Measurements from ENCODE around the gene MUL1. TPM values are rescaled to one million over a fixed set of nuclear protein-coding genes. Genes with fewer than 3 reads are reported as not detected.

MUL1 gene, protein sequence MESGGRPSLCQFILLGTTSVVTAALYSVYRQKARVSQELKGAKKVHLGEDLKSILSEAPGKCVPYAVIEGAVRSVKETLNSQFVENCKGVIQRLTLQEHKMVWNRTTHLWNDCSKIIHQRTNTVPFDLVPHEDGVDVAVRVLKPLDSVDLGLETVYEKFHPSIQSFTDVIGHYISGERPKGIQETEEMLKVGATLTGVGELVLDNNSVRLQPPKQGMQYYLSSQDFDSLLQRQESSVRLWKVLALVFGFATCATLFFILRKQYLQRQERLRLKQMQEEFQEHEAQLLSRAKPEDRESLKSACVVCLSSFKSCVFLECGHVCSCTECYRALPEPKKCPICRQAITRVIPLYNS
- total RNA-seq (2011; cell fraction: chromatin; rRNA removed; ENCODE audit: low replicate concordance) = 13.4 and 41.5 TPM in 2 replicates
- total RNA-seq (2011; cell fraction: nucleolus; rRNA removed) = 54.0 and 57.2 TPM in 2 replicates
- 39.6 and 40.0 TPM in 2 replicates for total RNA-seq (2011; cell fraction: nucleoplasm; rRNA removed)
- total RNA-seq (2014; rRNA removed) (20.1 and 25.0 TPM in 2 replicates), total RNA-seq (2014; rRNA removed; fragmentation: Illumina TruSeq; extraction: Trizol) (12.7 and 14.5 TPM in 2 replicates), total RNA-seq (2015; rRNA removed; fragmentation: Illumina TruSeq; extraction: Trizol) (18.6 and 18.7 TPM in 2 replicates), total RNA-seq (2021) (32.9 and 34.6 TPM in 2 replicates), polyA plus RNA-seq (2011; rRNA removed) (19.3 and 21.6 TPM in 2 replicates), polyA plus RNA-seq (2014; fragmentation: Illumina TruSeq; extraction: Trizol) (26.2 and 26.5 TPM in 2 replicates), polyA plus RNA-seq (2014; fragmentation: Nextera tagmentation; extraction: Ambion mirVana) (10 to 100 TPM; 10.4 to 14.7 TPM), polyA plus RNA-seq (2014; rRNA removed) (22.0 and 23.7 TPM in 2 replicates), polyA minus RNA-seq (2011; rRNA and poly(A)+ RNA removed) (14.0 and 16.3 TPM in 2 replicates), Bru-seq, nascent RNA (percentile 88 among the genes with signal in this experiment), BruChase-seq, experiment 1, labeled RNA remaining after a 2-hour chase (percentile 85 among the genes with signal in this experiment), BruChase-seq, experiment 2, labeled RNA remaining after a 6-hour chase (percentile 85 among the genes with signal in this experiment)
- 22.4 and 29.8 TPM in 2 replicates for polyA plus RNA-seq (2011; cell fraction: cytosol; rRNA removed)
- 16.2 and 16.7 TPM in 2 replicates for polyA plus RNA-seq (2011; cell fraction: nucleus; rRNA removed)
- polyA plus RNA-seq (2012) = 25.8 and 26.7 TPM in 2 replicates
- polyA minus RNA-seq (2011; cell fraction: cytosol; rRNA and poly(A)+ RNA removed) = 16.0 and 19.4 TPM in 2 replicates
- 10.5 and 15.2 TPM in 2 replicates for polyA minus RNA-seq (2011; cell fraction: nucleus; rRNA and poly(A)+ RNA removed)
- long read RNA-seq, experiment 1, transcript MUL1-201 (4 exons, 2,438 nt) = major isoform, 120 of 150 reads
- long read RNA-seq, experiment 1, partial matches to known transcripts = 2 of 150 reads
- long read RNA-seq, experiment 1, other reads (novel, unspliced or antisense) = 28 of 150 reads
- long read RNA-seq, experiment 2, transcript MUL1-201 (4 exons, 2,438 nt) = major isoform, 41 of 59 reads
- long read RNA-seq, experiment 2, partial matches to known transcripts = 1 of 59 reads
- long read RNA-seq, experiment 2, other reads (novel, unspliced or antisense) = 17 of 59 reads
- long read RNA-seq, experiment 3, transcript MUL1-201 (4 exons, 2,438 nt) = major isoform, 35 of 41 reads
- long read RNA-seq, experiment 3, partial matches to known transcripts = 1 of 41 reads
- long read RNA-seq, experiment 3, other reads (novel, unspliced or antisense) = 5 of 41 reads

DNA sequence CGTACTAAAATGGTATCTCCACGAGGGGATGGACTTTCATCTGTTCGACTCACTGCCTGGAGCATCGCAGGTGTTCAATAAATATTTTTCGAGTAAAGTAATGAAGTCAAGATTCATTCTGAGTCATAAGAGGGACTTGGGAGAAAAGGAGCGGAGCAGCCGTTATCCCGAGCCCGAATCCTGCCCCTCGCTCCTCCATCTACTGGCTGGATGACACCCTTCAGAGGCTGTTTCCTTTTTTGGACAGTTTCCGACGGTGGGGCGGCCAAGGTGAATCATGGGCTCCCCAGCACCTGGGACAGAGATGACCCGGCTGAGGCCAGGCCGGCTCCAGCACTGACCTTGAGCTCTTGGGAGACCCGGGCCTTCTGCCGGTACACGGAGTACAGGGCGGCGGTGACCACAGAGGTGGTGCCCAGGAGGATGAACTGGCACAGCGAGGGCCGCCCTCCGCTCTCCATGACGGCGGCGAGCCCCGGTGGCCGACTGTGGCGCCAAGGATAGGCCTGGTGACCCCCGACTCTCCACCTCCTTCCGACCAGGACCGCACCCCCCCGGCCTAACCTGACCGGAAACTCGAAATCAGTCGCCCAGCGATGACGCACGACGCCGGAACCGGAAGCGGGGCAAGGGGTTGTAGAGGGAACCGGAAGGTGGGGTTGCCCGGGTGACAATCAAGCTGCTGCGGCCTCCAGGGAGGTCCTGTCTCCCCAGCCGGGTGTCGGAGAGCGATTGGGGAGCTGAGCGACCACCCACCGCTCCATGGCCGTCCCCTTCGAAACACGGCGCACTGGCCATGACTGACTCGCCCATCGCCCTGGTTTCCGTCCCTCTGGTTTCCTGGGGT is at the start of gene MUL1:
TSS of gene MUL1 (minus strand) at position 588 of the 847 bp plus-strand sequence. CDS start at position 461, 127 bp downstream.
- peak within 1 kb of the TSS; percentile 78 for H3K27ac ChIP-seq (ENCODE audit: extremely low read depth, low read depth, low read length)
- peaks cover 30% of the 10 kb centered on the region for H3K36me3 ChIP-seq (ENCODE audit: control insufficient read depth, insufficient read depth, low read length)
- FAIRE-seq = peak; percentile 89
- peak within 1 kb of the TSS; percentile 100 for H2AFZ ChIP-seq (ENCODE audit: low read depth, low read length)
- peak within 1 kb of the TSS; percentile 86 for H3K4me3 ChIP-seq
- peaks cover 3 to 11% of the 10 kb centered on the region in 2 experiments; a peak in 3 of 5 replicates for H3K4me1 ChIP-seq (replicated peaks in 1 of 2; ENCODE audit: control insufficient read depth in 2 of 2, insufficient read depth in 2 of 2, low read length in 2 of 2)
- DNase-seq (ENCODE audit: extremely low read depth in 1 of 4, low spot score in 3 of 4) = peak; percentile 97 to 98 (median 97)
- CTCF ChIA-PET (ENCODE audit: low intra/inter-chr PET ratio) = no interaction called here
- peaks cover 13 to 19% of the 10 kb centered on the region in 2 experiments; a peak in 4 of 5 replicates for H3K27me3 ChIP-seq (ENCODE audit: control insufficient read depth in 2 of 2, insufficient read depth in 2 of 2, low read length in 2 of 2)
- peaks cover 7% of the 10 kb centered on the region; the same call in 1 of the 2 replicates for H3K9me3 ChIP-seq (replicated peaks; ENCODE audit: control insufficient read depth, insufficient read depth, low read depth, low read length)
- H3K4me2 ChIP-seq (ENCODE audit: insufficient read depth, low read length) = peak within 1 kb of the TSS; percentile 99
- no peaks in the 10 kb centered on the region; the same call in 1 of the 2 replicates for H4K20me1 ChIP-seq (replicated peaks; ENCODE audit: control insufficient read depth, insufficient read depth, low read length)
- POLR2A ChIA-PET = interaction anchor here (0.6 to 1.5 kb wide), 4 partner anchors 16 to 527 kb away, joined by 3 to 4 read pairs (median 3); partner anchors contain the start of gene PINK1
- H3K9me1 ChIP-seq (ENCODE audit: control insufficient read depth, insufficient read depth, low read length) = no peaks in the 10 kb centered on the region
- in situ Hi-C loops (cut with MboI) (no loop called here), intact Hi-C loops (cut with micrococcal nuclease) (no loop called here)
- 5% methylated on average over 55 of the region's 58 CpGs for WGBS (ENCODE audit: insufficient coverage, low coverage, missing lambda C conversion rate)
- BruUV-seq (replicated peaks) = TSS peak; percentile 76
- peaks cover 40% of the 10 kb centered on the region for H3K79me2 ChIP-seq (ENCODE audit: control insufficient read depth, insufficient read depth, low read length)
- peak within 1 kb of the TSS; percentile 76 to 95 for H3K9ac ChIP-seq (ENCODE audit: insufficient read depth in 1 of 2, low read depth in 2 of 2, low read length in 2 of 2)
- ATAC-seq = peak; percentile 99
- TF ChIP-seq PTTG1 (tag; IDR thresholded peaks at IDR 0.05; ENCODE audit: low read depth) (no peak), HMG20A (CRISPR knock-in tag; conservative IDR thresholded peaks at IDR 0.05) (no peak), MTF1 (CRISPR knock-in tag; IDR thresholded peaks at IDR 0.05; ENCODE audit: borderline replicate concordance) (no peak), FOSL1 (tag; conservative IDR thresholded peaks at IDR 0.05) (peak; percentile 65), ZNF232 (CRISPR knock-in tag; IDR thresholded peaks at IDR 0.05) (peak; percentile 87), CBX8 (IDR thresholded peaks at IDR 0.05; ENCODE audit: borderline replicate concordance, extremely low read depth, low read depth, low read length, poor library complexity, severe bottlenecking) (no peak), EHMT2 (IDR thresholded peaks at IDR 0.05) (peak; percentile 99), NCOR1 (IDR thresholded peaks at IDR 0.05) (no peak), CEBPB (tag; IDR thresholded peaks at IDR 0.05) (no peak)
- TF ChIP-seq, protein P1, sequence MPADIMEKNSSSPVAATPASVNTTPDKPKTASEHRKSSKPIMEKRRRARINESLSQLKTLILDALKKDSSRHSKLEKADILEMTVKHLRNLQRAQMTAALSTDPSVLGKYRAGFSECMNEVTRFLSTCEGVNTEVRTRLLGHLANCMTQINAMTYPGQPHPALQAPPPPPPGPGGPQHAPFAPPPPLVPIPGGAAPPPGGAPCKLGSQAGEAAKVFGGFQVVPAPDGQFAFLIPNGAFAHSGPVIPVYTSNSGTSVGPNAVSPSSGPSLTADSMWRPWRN (IDR thresholded peaks at IDR 0.05; ENCODE audit: low read depth) = no peak
- TF ChIP-seq, protein P2, sequence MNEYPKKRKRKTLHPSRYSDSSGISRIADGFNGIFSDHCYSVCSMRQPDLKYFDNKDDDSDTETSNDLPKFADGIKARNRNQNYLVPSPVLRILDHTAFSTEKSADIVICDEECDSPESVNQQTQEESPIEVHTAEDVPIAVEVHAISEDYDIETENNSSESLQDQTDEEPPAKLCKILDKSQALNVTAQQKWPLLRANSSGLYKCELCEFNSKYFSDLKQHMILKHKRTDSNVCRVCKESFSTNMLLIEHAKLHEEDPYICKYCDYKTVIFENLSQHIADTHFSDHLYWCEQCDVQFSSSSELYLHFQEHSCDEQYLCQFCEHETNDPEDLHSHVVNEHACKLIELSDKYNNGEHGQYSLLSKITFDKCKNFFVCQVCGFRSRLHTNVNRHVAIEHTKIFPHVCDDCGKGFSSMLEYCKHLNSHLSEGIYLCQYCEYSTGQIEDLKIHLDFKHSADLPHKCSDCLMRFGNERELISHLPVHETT (CRISPR knock-in tag; conservative IDR thresholded peaks at IDR 0.05 in 1 of 2, IDR thresholded peaks at IDR 0.05 in 1 of 2) = peak in 1 of 2 experiments; percentile 78; a peak in 2 of 4 replicates
